PC-9 (cell line): ENCODE data around the gene NME7. TPM values are rescaled to one million over a fixed set of nuclear protein-coding genes. Genes with fewer than 3 reads are reported as not detected.

Experiments
- BruUV-seq: library from RNA; stranded (reverse); fragments of 400-500 nt; replicated peaks from 2 replicates; lab custom pipeline; 2021; lab: Mats Ljungman, UMichigan
- CTCF ChIA-PET: fragments of 300-600 bp; sonication (Branson Sonifier 250); formaldehyde crosslinking; loops from one replicate; lab custom pipeline; 2022; ENCODE audit warnings: antibody characterized with exemption; lab: Charles Lee
- POLR2A ChIA-PET: fragments of 300-600 bp; sonication (Branson Sonifier 250); formaldehyde crosslinking; loops from one replicate; lab custom pipeline; 2022; ENCODE audit warnings: antibody characterized with exemption; ENCODE audit not compliant: unreplicated experiment; lab: Charles Lee
- DNase-seq, 2 experiments: peaks; one replicate each; pipeline versions ENCODE4 v3.0.0 to v3.0.0-alpha.2; 2015 to 2022; ENCODE audit warnings: mixed read lengths in 1 of 2
- H2AFZ ChIP-seq: fragments of 200-600 bp; sonication (generic); 2 replicates; pipeline ENCODE4 v1.8.1; 2017; ENCODE audit warnings: antibody characterized with exemption
- H3F3A ChIP-seq: fragments of 200-600 bp; sonication (generic); 2 replicates; pipeline ENCODE4 v1.8.1; 2017; ENCODE audit warnings: antibody characterized with exemption, mild to moderate bottlenecking, low read depth; ENCODE audit not compliant: insufficient read depth
- H3K27ac ChIP-seq: fragments of 200-600 bp; sonication (generic); 2 replicates; pipeline ENCODE4 v1.6.1; 2016; ENCODE audit warnings: mixed run types
- H3K27me3 ChIP-seq: fragments of 200-600 bp; sonication (generic); 2 replicates; pipeline ENCODE4 v1.6.1; 2016; ENCODE audit warnings: low read depth, mixed run types; ENCODE audit not compliant: insufficient read depth
- H3K36me3 ChIP-seq: fragments of 200-600 bp; sonication (generic); 2 replicates; pipeline ENCODE4 v1.6.1; 2016; ENCODE audit warnings: low read depth, mixed run types
- H3K4me1 ChIP-seq: fragments of 200-600 bp; sonication (generic); replicated peaks from 2 replicates; pipeline ENCODE4 v1.6.1; 2016; ENCODE audit warnings: mixed run types; ENCODE audit not compliant: insufficient read depth
- H3K4me2 ChIP-seq: fragments of 200-600 bp; sonication (generic); 2 replicates; pipeline ENCODE4 v1.6.1; 2017; ENCODE audit warnings: mixed run types
- H3K4me3 ChIP-seq: fragments of 200-600 bp; sonication (generic); 2 replicates; pipeline ENCODE4 v1.6.1; 2016; ENCODE audit warnings: mixed run types
- H3K79me2 ChIP-seq: fragments of 200-600 bp; sonication (generic); 2 replicates; pipeline ENCODE4 v1.6.1; 2017; ENCODE audit warnings: low read depth, mixed run types
- H3K9me2 ChIP-seq: fragments of 200-600 bp; sonication (generic); 2 replicates; pipeline ENCODE4 v1.8.1; 2017; ENCODE audit warnings: mild to moderate bottlenecking; ENCODE audit not compliant: insufficient read depth
- H3K9me3 ChIP-seq: fragments of 200-600 bp; sonication (generic); 2 replicates; pipeline ENCODE4 v1.8.1; 2016; ENCODE audit warnings: low read depth; ENCODE audit not compliant: insufficient read depth
- H4K20me1 ChIP-seq: fragments of 200-600 bp; sonication (generic); 2 replicates; pipeline ENCODE4 v1.8.1; 2017; ENCODE audit not compliant: insufficient read depth
- EZH2 ChIP-seq: fragments of 200-600 bp; sonication (generic); IDR thresholded peaks from 2 replicates; pipeline ENCODE4 v1.8.0; 2017; ENCODE audit warnings: antibody characterized with exemption, low read depth
- intact Hi-C: fragments of 100-400 bp; cut with micrococcal nuclease; formaldehyde crosslinking; loops from one replicate; pipeline ENCODE4 v1.10.0; 2022; ENCODE audit not compliant: unreplicated experiment
- total RNA-seq: library from RNA; stranded (reverse); gene quantifications from 2 replicates; pipeline ENCODE4 v1.2.3, GENCODE V29; 2021
- TF ChIP-seq, protein P1 (sequence below): fragments of 200-600 bp; sonication (generic); conservative IDR thresholded peaks from 2 replicates; pipeline ENCODE4 v1.6.1; 2017; ENCODE audit warnings: mixed run types, antibody characterized with exemption, mild to moderate bottlenecking, moderate library complexity

NME7 gene
- total RNA-seq, 1 experiment from 2014 or later: 21.4 TPM

DNA sequence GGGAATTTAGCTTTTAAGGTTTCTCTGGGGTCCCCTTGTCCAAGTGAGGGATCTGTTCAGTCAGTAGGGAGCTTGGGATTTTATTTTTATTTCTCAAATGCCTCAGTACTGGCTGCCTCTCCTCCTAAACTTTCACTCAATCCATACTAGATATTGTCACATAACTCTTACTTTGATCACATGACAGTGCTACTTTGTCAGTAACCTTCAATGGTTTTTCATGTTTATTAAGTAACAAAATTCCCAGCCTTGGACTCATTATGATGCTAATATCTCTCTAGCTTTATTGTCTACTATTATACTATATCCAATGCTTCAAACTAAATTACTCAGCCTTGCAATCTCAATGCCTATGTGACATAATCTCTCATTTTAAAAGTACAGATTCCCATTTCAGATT, 163.4 kb downstream of the NME7 start:
- H2AFZ ChIP-seq: no peak overlapping the region
- no peaks in the 10 kb centered on the region for H3K9me3 ChIP-seq
- no peaks in the 10 kb centered on the region for H3K79me2 ChIP-seq
- H3K36me3 ChIP-seq: no peaks in the 10 kb centered on the region
- ChIA-PET POLR2A (no interaction called here), CTCF (no interaction called here)
- no peaks in the 10 kb centered on the region for H4K20me1 ChIP-seq
- BruUV-seq: no TSS peak
- H3K4me2 ChIP-seq: no peak overlapping the region
- no peaks in the 10 kb centered on the region for H3K4me1 ChIP-seq
- intact Hi-C loops: no loop called here
- H3K27ac ChIP-seq: no peak overlapping the region
- no peaks in the 10 kb centered on the region for H3K27me3 ChIP-seq
- H3K4me3 ChIP-seq: no peak overlapping the region
- no peak for DNase-seq
- H3K9me2 ChIP-seq: no peaks in the 10 kb centered on the region
- H3F3A ChIP-seq: no peaks in the 10 kb centered on the region
- no peak for TF ChIP-seq EZH2
- TF ChIP-seq, protein P1, sequence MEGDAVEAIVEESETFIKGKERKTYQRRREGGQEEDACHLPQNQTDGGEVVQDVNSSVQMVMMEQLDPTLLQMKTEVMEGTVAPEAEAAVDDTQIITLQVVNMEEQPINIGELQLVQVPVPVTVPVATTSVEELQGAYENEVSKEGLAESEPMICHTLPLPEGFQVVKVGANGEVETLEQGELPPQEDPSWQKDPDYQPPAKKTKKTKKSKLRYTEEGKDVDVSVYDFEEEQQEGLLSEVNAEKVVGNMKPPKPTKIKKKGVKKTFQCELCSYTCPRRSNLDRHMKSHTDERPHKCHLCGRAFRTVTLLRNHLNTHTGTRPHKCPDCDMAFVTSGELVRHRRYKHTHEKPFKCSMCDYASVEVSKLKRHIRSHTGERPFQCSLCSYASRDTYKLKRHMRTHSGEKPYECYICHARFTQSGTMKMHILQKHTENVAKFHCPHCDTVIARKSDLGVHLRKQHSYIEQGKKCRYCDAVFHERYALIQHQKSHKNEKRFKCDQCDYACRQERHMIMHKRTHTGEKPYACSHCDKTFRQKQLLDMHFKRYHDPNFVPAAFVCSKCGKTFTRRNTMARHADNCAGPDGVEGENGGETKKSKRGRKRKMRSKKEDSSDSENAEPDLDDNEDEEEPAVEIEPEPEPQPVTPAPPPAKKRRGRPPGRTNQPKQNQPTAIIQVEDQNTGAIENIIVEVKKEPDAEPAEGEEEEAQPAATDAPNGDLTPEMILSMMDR: no peak

- H3K4me3 ChIP-seq: no peak overlapping the region
- H4K20me1 ChIP-seq: no peaks in the 10 kb centered on the region
- BruUV-seq: no TSS peak
- no peak overlapping the region for H3K4me2 ChIP-seq
- ChIA-PET POLR2A (interaction anchor here (0.5 kb wide), 1 partner anchor 493 kb away, joined by 3 read pairs; no protein-coding TSS in a partner anchor), CTCF (no interaction called here)
- H2AFZ ChIP-seq: no peak overlapping the region
- intact Hi-C loops: no loop called here
- no peaks in the 10 kb centered on the region for H3K4me1 ChIP-seq
- no peak for TF ChIP-seq EZH2
- TF ChIP-seq, protein P1: no peak
- no peaks in the 10 kb centered on the region for H3K79me2 ChIP-seq
- H3K27ac ChIP-seq: no peak overlapping the region
- no peaks in the 10 kb centered on the region for H3K9me2 ChIP-seq
- no peaks in the 10 kb centered on the region for H3K36me3 ChIP-seq
- no peak for DNase-seq
- H3K27me3 ChIP-seq: no peaks in the 10 kb centered on the region
- H3F3A ChIP-seq: no peaks in the 10 kb centered on the region
- no peaks in the 10 kb centered on the region for H3K9me3 ChIP-seq
Measured at GRCh38 chr1:169202791-169203665, 164.6 kb downstream of the NME7 start.

DNA sequence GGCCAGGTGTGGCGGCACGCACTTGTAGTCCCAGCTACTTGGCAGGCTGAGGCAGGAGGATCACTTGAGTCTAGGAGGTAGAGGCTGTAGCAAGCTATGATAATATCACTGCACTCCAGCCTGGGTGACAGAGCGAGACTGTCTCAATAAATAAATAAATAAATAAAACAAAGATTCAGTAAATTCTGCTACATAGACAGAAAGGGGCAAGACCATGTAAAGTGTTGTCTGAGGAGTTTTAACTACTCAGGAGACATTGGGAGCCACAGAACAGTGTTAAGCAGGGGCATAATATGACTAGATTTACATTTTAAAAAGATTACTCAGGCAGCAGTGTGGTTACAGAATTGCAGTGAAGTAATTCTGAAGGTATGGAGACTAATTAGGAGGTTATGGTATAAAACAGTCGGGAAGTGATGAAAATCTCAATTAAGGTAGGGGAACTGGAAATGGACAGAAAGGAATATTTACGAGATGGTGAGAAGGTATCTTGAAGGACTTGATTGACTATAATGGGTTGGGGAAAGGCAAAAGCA, 166.4 kb downstream of the NME7 start:
- Histone ChIP-seq H3K9me2 (no peaks in the 10 kb centered on the region; the same call in 1 of the 2 replicates), H3K4me1 (no peaks in the 10 kb centered on the region), H3K36me3 (no peaks in the 10 kb centered on the region), H3K9me3 (no peaks in the 10 kb centered on the region), H2AFZ (no peak overlapping the region), H3F3A (no peaks in the 10 kb centered on the region), H3K27me3 (no peaks in the 10 kb centered on the region), H3K4me3 (no peak overlapping the region), H3K79me2 (no peaks in the 10 kb centered on the region), H4K20me1 (no peaks in the 10 kb centered on the region), H3K4me2 (no peak overlapping the region), H3K27ac (no peak overlapping the region)
- POLR2A ChIA-PET: interaction anchor here (0.6 kb wide), 1 partner anchor 879 kb away, joined by 4 read pairs; no protein-coding TSS in a partner anchor
- no peak for TF ChIP-seq EZH2
- TF ChIP-seq, protein P1: no peak
- CTCF ChIA-PET: no interaction called here
- intact Hi-C loops: no loop called here
- no peak for DNase-seq
- BruUV-seq: no TSS peak
